Epithelial cell of alveolus of lung (primary cell): ENCODE measurements around the gene ARMH2. TPM values are rescaled to one million over a fixed set of nuclear protein-coding genes. Genes with fewer than 3 reads are reported as not detected.

Experiments
- total RNA-seq: library from RNA; depleted of rRNA; stranded (reverse); fragments of >200 nt; gene quantifications from 2 replicates; pipeline ENCODE4 v1.2.1, GENCODE V29; 2015

Gene ARMH2
- not detected in 2 replicates for total RNA-seq

DNA sequence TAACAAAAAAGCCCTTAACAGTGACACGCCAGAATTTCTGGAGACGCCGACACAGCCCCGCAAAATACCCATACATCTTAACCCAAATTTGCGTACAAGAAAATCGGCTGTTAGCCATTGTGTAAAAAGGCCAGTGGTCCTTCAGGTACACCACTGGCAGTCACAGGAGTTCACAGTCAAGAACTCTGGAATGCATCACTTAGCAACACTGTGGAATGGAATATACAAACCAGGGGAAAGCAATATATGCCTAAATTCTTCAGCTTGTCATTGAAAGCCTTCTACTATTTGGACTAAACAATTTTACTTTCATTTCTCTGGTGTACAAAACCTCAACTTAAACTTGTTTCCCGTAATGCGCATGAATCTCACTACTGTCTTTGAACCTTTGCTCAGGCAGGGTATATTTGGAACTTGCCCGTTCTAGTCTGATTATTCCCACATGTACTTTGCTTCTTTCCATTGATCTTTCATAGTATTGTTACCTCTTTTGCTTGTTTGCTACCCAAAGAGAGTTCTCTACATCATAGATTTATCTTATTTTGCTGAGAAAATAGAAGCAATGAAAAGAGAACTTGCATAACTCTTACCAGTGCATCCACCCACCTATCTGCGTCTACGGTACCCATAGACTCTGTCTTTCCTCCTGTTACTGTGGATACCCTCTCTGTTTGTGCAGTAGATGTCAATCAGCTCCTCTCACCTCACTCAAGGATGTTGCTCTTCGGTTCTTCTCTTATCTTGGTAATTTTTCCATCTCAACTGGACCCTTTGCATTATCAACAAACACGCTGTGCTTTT, at the start of gene ARMH2:
Gene ARMH2 (minus strand): TSS at position 178 of the 801 bp plus-strand sequence. CDS start 60 bp downstream, at position 118.

DNA sequence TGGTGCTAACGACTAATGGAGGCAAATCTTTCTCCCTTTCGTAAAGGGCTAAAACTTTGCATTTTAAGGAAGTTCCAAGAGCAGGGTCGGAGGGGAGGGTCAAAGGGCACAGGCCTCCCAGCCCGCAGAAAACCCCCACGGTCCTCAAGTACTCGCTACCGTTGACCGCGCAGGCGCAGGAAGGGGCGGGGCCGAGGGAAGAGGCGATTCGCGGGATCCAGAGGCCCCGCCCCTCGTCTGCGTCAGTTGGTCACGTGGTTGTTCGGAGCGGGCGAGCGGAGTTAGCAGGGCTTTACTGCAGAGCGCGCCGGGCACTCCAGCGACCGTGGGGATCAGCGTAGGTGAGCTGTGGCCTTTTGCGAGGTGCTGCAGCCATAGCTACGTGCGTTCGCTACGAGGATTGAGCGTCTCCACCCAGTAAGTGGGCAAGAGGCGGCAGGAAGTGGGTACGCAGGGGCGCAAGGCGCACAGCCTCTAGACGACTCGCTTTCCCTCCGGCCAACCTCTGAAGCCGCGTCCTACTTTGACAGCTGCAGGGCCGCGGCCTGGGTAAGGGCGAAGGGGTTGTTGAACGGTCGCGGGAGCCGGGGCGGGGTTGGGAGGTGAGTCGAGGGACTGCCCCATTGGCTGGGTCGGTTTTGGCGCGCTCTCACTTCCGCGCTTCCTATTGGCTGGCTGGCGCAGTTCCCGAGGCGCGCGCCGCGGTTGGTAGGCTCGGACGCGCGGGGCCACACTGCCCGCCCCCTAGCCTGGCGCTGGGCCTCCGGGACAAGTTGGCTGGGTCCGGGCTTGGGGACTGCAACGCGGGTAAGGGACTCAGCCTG, 23.8 kb downstream of the ARMH2 start, which contains the start of gene GMNN:
Gene GMNN (plus strand): TSS at position 242 of the 824 bp plus-strand sequence. CDS start 2,310 bp downstream, outside the sequence.

Other genes starting within 250 kb of the ARMH2 start
- gene KIAA0319, start 152.7 kb downstream of the ARMH2 start, total RNA-seq = not detected in 2 replicates
- 14.3 and 16.5 TPM in 2 replicates for gene TDP2, start 132.0 kb downstream of the ARMH2 start, total RNA-seq
- 3.9 and 5.3 TPM in 2 replicates for gene ACOT13, start 131.8 kb downstream of the ARMH2 start, total RNA-seq
- 63.1 and 80.7 TPM in 2 replicates for gene C6orf62, start 79.8 kb downstream of the ARMH2 start, total RNA-seq
- gene GMNN, start 24.0 kb downstream of the ARMH2 start, total RNA-seq = 14.7 and 26.9 TPM in 2 replicates
- 1.8 TPM in 2 replicates for gene RIPOR2, start 137.0 kb upstream of the ARMH2 start, total RNA-seq